ENCODE measurements around the gene ASB2. TPM values are rescaled to one million over a fixed set of nuclear protein-coding genes. Genes with fewer than 3 reads are reported as not detected.

Gene ASB2
- total RNA-seq, 2 donors from 2014 or later = 47.2 to 48.3 TPM

- Histone ChIP-seq H3K27ac (no peak overlapping the region), H3K36me3 (no peaks in the 10 kb centered on the region), H3K4me3 (no peak overlapping the region), H3K4me1 (ENCODE audit: control insufficient read depth in 1 of 2, low read depth in 2 of 2) (peaks cover 0 to 17% of the 10 kb centered on the region in 2 donors), H3K27me3 (replicated peaks; ENCODE audit: insufficient read depth) (no peaks in the 10 kb centered on the region), H3K9me3 (no peaks in the 10 kb centered on the region)
- no peak for TF ChIP-seq CTCF (IDR thresholded peaks at IDR 0.05)
- no peak for ATAC-seq (ENCODE audit: insufficient number of reproducible peaks, low FRiP score, low read depth)
- no peak for DNase-seq (ENCODE audit: low spot score)
These were observed 78.9 kb downstream of the ASB2 start for GRCh38 chr14:93897476-93897845.

GRCh38 chr14:93895023-93895604, 81.3 kb downstream of the ASB2 start:
- no peak overlapping the region for H3K4me3 ChIP-seq
- DNase-seq (ENCODE audit: low spot score) (no peak), ATAC-seq (ENCODE audit: insufficient number of reproducible peaks, low FRiP score, low read depth) (no peak)
- H3K4me1 ChIP-seq (ENCODE audit: control insufficient read depth in 1 of 2, low read depth in 2 of 2) = peaks cover 0 to 17% of the 10 kb centered on the region in 2 donors
- no peaks in the 10 kb centered on the region for H3K36me3 ChIP-seq
- no peaks in the 10 kb centered on the region for H3K27me3 ChIP-seq (replicated peaks; ENCODE audit: insufficient read depth)
- no peaks in the 10 kb centered on the region for H3K9me3 ChIP-seq
- H3K27ac ChIP-seq = no peak overlapping the region
- no peak for TF ChIP-seq CTCF (IDR thresholded peaks at IDR 0.05)

GRCh38 chr14:93893661-93894261, 82.6 kb downstream of the ASB2 start:
- TF ChIP-seq CTCF (IDR thresholded peaks at IDR 0.05) = no peak
- H3K27ac ChIP-seq = no peak overlapping the region
- no peak for DNase-seq (ENCODE audit: low spot score)
- H3K9me3 ChIP-seq = no peaks in the 10 kb centered on the region
- H3K4me3 ChIP-seq = no peak overlapping the region
- no peak for ATAC-seq (ENCODE audit: insufficient number of reproducible peaks, low FRiP score, low read depth)
- peaks cover 0 to 17% of the 10 kb centered on the region in 2 donors for H3K4me1 ChIP-seq (ENCODE audit: control insufficient read depth in 1 of 2, low read depth in 2 of 2)
- H3K27me3 ChIP-seq (replicated peaks; ENCODE audit: insufficient read depth) = no peaks in the 10 kb centered on the region
- H3K36me3 ChIP-seq = no peaks in the 10 kb centered on the region

GRCh38 chr14:93892923-93893558, 83.3 kb downstream of the ASB2 start:
- peak; percentile 47 for ATAC-seq (ENCODE audit: insufficient number of reproducible peaks, low FRiP score, low read depth)
- TF ChIP-seq CTCF (IDR thresholded peaks at IDR 0.05) = peak; percentile 99
- Histone ChIP-seq H3K9me3 (no peaks in the 10 kb centered on the region), H3K27ac (no peak overlapping the region), H3K36me3 (no peaks in the 10 kb centered on the region), H3K27me3 (replicated peaks; ENCODE audit: insufficient read depth) (no peaks in the 10 kb centered on the region), H3K4me1 (ENCODE audit: control insufficient read depth in 1 of 2, low read depth in 2 of 2) (peaks cover 0 to 17% of the 10 kb centered on the region in 2 donors), H3K4me3 (no peak overlapping the region)
- peak; percentile 34 for DNase-seq (ENCODE audit: low spot score)

- no peak for ATAC-seq (ENCODE audit: insufficient number of reproducible peaks, low FRiP score, low read depth)
- no peak overlapping the region for H3K27ac ChIP-seq
- no peak overlapping the region for H3K4me3 ChIP-seq
- H3K36me3 ChIP-seq = no peaks in the 10 kb centered on the region
- no peaks in the 10 kb centered on the region for H3K9me3 ChIP-seq
- TF ChIP-seq CTCF (IDR thresholded peaks at IDR 0.05) = no peak
- H3K27me3 ChIP-seq (replicated peaks; ENCODE audit: insufficient read depth) = no peaks in the 10 kb centered on the region
- DNase-seq (ENCODE audit: low spot score) = no peak
- H3K4me1 ChIP-seq (ENCODE audit: control insufficient read depth in 1 of 2, low read depth in 2 of 2) = peaks cover 0 to 17% of the 10 kb centered on the region in 2 donors
These were observed 83.9 kb downstream of the ASB2 start for GRCh38 chr14:93892505-93892839.

Measured in thoracic aorta (tissue), 2 donors.